Measurements from ENCODE around the gene JAM3.

Gene JAM3

GRCh38 chr11:134040386-134041302 lies 28.2 kb upstream of the JAM3 start:
- TF ChIP-seq GLIS3 (CRISPR knock-in tag; IDR thresholded peaks at IDR 0.05), result no peak
- TF ChIP-seq PPARA (CRISPR knock-in tag; IDR thresholded peaks at IDR 0.05; ENCODE audit: borderline replicate concordance), result no peak
- ATAC-seq, result no peak

- no peak for ATAC-seq
- no peak for TF ChIP-seq ARNTL (CRISPR knock-in tag; IDR thresholded peaks at IDR 0.05; ENCODE audit: borderline replicate concordance, low read depth)
- no peak for TF ChIP-seq TOX (CRISPR knock-in tag; IDR thresholded peaks at IDR 0.05; ENCODE audit: borderline replicate concordance)
- no peak for TF ChIP-seq ISL1 (CRISPR knock-in tag; IDR thresholded peaks at IDR 0.05)
- TF ChIP-seq BACH2 (CRISPR knock-in tag; IDR thresholded peaks at IDR 0.05; ENCODE audit: borderline replicate concordance), result no peak
- no peak for TF ChIP-seq CREB5 (CRISPR knock-in tag; IDR thresholded peaks at IDR 0.05; ENCODE audit: low read depth)
Observed at GRCh38 chr11:134041349-134041748, 27.5 kb upstream of the JAM3 start.

GRCh38 chr11:134041791-134042696 lies 26.8 kb upstream of the JAM3 start:
- TF ChIP-seq RARB (CRISPR knock-in tag; IDR thresholded peaks at IDR 0.05) (no peak), ZNF8 (CRISPR knock-in tag; IDR thresholded peaks at IDR 0.05) (no peak), SNAI2 (CRISPR knock-in tag; IDR thresholded peaks at IDR 0.05) (no peak), ZFP3 (CRISPR knock-in tag; IDR thresholded peaks at IDR 0.05) (no peak), ZFP30 (CRISPR knock-in tag; IDR thresholded peaks at IDR 0.05) (no peak), TCF4 (CRISPR knock-in tag; IDR thresholded peaks at IDR 0.05; ENCODE audit: borderline replicate concordance) (no peak), POU6F1 (CRISPR knock-in tag; IDR thresholded peaks at IDR 0.05; ENCODE audit: borderline replicate concordance, low read depth) (no peak), ZNF565 (CRISPR knock-in tag; conservative IDR thresholded peaks at IDR 0.05; ENCODE audit: low read depth) (no peak), ZC3H10 (CRISPR knock-in tag; IDR thresholded peaks at IDR 0.05) (no peak), OSR1 (CRISPR knock-in tag; IDR thresholded peaks at IDR 0.05) (no peak), ISL1 (CRISPR knock-in tag; IDR thresholded peaks at IDR 0.05) (no peak), PATZ1 (CRISPR knock-in tag; IDR thresholded peaks at IDR 0.05; ENCODE audit: borderline replicate concordance) (no peak)
- ATAC-seq, result no peak

- no peak for ATAC-seq
Observed at GRCh38 chr11:134043821-134044420, 25.0 kb upstream of the JAM3 start.

More at GRCh38 chr11:134043821-134044420, 25.0 kb upstream of the JAM3 start:
- TF ChIP-seq GLIS3 (CRISPR knock-in tag; IDR thresholded peaks at IDR 0.05) (no peak), ZNF70 (CRISPR knock-in tag; IDR thresholded peaks at IDR 0.05) (no peak), TOX (CRISPR knock-in tag; IDR thresholded peaks at IDR 0.05; ENCODE audit: borderline replicate concordance) (no peak), ZC3H10 (CRISPR knock-in tag; IDR thresholded peaks at IDR 0.05) (no peak), BACH2 (CRISPR knock-in tag; IDR thresholded peaks at IDR 0.05; ENCODE audit: borderline replicate concordance) (no peak), ARNTL (CRISPR knock-in tag; IDR thresholded peaks at IDR 0.05; ENCODE audit: borderline replicate concordance, low read depth) (no peak), RARB (CRISPR knock-in tag; IDR thresholded peaks at IDR 0.05) (no peak), CSRNP3 (CRISPR knock-in tag; IDR thresholded peaks at IDR 0.05) (no peak), ZNF8 (CRISPR knock-in tag; IDR thresholded peaks at IDR 0.05) (no peak), PATZ1 (CRISPR knock-in tag; IDR thresholded peaks at IDR 0.05; ENCODE audit: borderline replicate concordance) (no peak), TCF4 (CRISPR knock-in tag; IDR thresholded peaks at IDR 0.05; ENCODE audit: borderline replicate concordance) (no peak), ZFP30 (CRISPR knock-in tag; IDR thresholded peaks at IDR 0.05) (no peak), ISL1 (CRISPR knock-in tag; IDR thresholded peaks at IDR 0.05) (no peak), SNAI2 (CRISPR knock-in tag; IDR thresholded peaks at IDR 0.05) (no peak), PPARA (CRISPR knock-in tag; IDR thresholded peaks at IDR 0.05; ENCODE audit: borderline replicate concordance) (no peak), ZFP3 (CRISPR knock-in tag; IDR thresholded peaks at IDR 0.05) (no peak)
